ENCODE measurements around the gene CD74.

The CD74 gene

GRCh38 chr5:150401076-150401375 lies 11.7 kb downstream of the CD74 start:
- no peak for DNase-seq (ENCODE audit: low read depth)
- no peak for TF ChIP-seq CTCF (conservative IDR thresholded peaks at IDR 0.05; ENCODE audit: control insufficient read depth, insufficient read depth, low read depth, low read length)
- H3K4me3 ChIP-seq (ENCODE audit: control insufficient read depth, low read depth, low read length): no peak overlapping the region

GRCh38 chr5:150400316-150401075 lies 12.2 kb downstream of the CD74 start:
- TF ChIP-seq CTCF (conservative IDR thresholded peaks at IDR 0.05; ENCODE audit: control insufficient read depth, insufficient read depth, low read depth, low read length): no peak
- no peak overlapping the region for H3K4me3 ChIP-seq (ENCODE audit: control insufficient read depth, low read depth, low read length)
- no peak for DNase-seq (ENCODE audit: low read depth)

- H3K4me3 ChIP-seq (ENCODE audit: control insufficient read depth, low read depth, low read length): no peak overlapping the region
- no peak for TF ChIP-seq CTCF (conservative IDR thresholded peaks at IDR 0.05; ENCODE audit: control insufficient read depth, insufficient read depth, low read depth, low read length)
- no peak for DNase-seq (ENCODE audit: low read depth)
Observed at GRCh38 chr5:150399524-150400211, 13.0 kb downstream of the CD74 start.

GRCh38 chr5:150398722-150399523 lies 13.8 kb downstream of the CD74 start:
- TF ChIP-seq CTCF (conservative IDR thresholded peaks at IDR 0.05; ENCODE audit: control insufficient read depth, insufficient read depth, low read depth, low read length): peak; percentile 15
- no peak overlapping the region for H3K4me3 ChIP-seq (ENCODE audit: control insufficient read depth, low read depth, low read length)
- DNase-seq (ENCODE audit: low read depth): no peak

- no peak for TF ChIP-seq CTCF (conservative IDR thresholded peaks at IDR 0.05; ENCODE audit: control insufficient read depth, insufficient read depth, low read depth, low read length)
- DNase-seq (ENCODE audit: low read depth): no peak
- H3K4me3 ChIP-seq (ENCODE audit: control insufficient read depth, low read depth, low read length): no peak overlapping the region
Observed at GRCh38 chr5:150397782-150398721, 14.7 kb downstream of the CD74 start.

Data from fibroblast of mammary gland (primary cell).